Urinary bladder (tissue), 4 donors: ENCODE results near the gene DAB2. TPM values are rescaled to one million over a fixed set of nuclear protein-coding genes. Genes with fewer than 3 reads are reported as not detected.
"Not testable (repeated sequence)": the region's sequence is repeated elsewhere in the genome, so short reads cannot be mapped to it uniquely, and the experiment has no call there.

Experiments used
- DNase-seq: peaks from one replicate; pipeline ENCODE4 v3.0.0-alpha.2; 2015; ENCODE audit errors: extremely low spot score
- H3K27ac ChIP-seq: one replicate; pipeline ENCODE4 v1.5.1; 2013; ENCODE audit warnings: low read depth, mild to moderate bottlenecking, moderate library complexity
- H3K36me3 ChIP-seq: one replicate; pipeline ENCODE4 v1.6.1; 2013; ENCODE audit warnings: mild to moderate bottlenecking, moderate library complexity; ENCODE audit not compliant: insufficient read depth
- H3K4me1 ChIP-seq: one replicate; pipeline ENCODE4 v1.6.1; 2013; ENCODE audit warnings: mild to moderate bottlenecking, moderate library complexity; ENCODE audit not compliant: insufficient read depth
- H3K4me3 ChIP-seq: one replicate; pipeline ENCODE4 v1.5.1; 2013; ENCODE audit warnings: low read depth, low read length
- WGBS: extraction: QIAGEN DNeasy Blood & Tissue Kit; methylation state at CpG from one replicate; pipeline ENCODE4 v1.1.7; 2013; 5-methylcytosine and 5-hydroxymethylcytosine counted together
- polyA plus RNA-seq: library from polyadenylated mRNA; stranded (reverse); fragments of 200-250 nt; gene quantifications from one replicate; pipeline ENCODE4 v1.2.3, GENCODE V29; 2013
- total RNA-seq: library from RNA; depleted of rRNA; stranded (reverse); fragments of >200 nt; gene quantifications from one replicate; pipeline ENCODE4 v1.2.3, GENCODE V29; 2014
- donor health status: healthy with polysubstance abuse.
- donor health status: healthy.

Gene DAB2
- total and polyA plus RNA-seq, 2 donors = 21.4 to 167 TPM

DNA sequence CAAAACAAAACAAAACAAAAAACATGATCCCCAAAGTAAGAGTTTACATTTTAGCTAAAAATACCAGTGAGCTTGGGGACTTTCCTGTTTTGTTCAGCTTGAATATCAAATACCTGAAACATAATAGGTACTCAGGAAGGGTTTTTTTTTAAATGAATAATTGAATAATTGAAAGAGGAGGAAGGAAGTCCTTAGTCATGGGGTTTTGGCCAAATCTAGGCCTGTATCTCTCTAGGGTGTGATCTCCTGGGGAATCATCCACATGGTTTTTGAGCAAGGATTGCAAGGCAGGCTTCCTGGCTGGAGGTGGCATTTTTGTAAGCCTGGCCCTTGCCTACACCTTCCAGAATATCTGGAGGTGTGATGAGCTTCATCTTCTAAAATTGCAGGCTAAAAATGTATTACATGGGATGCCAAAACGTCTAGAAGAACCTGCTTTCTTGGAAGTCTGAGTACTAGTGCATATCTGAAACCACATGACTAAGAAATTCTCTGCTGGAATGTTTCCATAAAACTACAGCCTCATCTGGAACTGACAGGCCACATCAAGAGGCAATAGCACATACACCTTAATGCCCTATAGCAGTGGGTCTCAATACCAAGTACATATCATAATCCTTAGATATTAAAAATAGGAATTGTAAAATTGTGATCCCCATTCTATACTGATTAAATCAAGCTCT lies 70.9 kb downstream of the DAB2 start:
- 60% methylated on average over 1 of the region's 1 CpG for WGBS
- no peak overlapping the region for H3K27ac ChIP-seq
- DNase-seq = no peak
- no peaks in the 10 kb centered on the region for H3K36me3 ChIP-seq
- H3K4me3 ChIP-seq = no peak overlapping the region
- no peaks in the 10 kb centered on the region for H3K4me1 ChIP-seq

DNA sequence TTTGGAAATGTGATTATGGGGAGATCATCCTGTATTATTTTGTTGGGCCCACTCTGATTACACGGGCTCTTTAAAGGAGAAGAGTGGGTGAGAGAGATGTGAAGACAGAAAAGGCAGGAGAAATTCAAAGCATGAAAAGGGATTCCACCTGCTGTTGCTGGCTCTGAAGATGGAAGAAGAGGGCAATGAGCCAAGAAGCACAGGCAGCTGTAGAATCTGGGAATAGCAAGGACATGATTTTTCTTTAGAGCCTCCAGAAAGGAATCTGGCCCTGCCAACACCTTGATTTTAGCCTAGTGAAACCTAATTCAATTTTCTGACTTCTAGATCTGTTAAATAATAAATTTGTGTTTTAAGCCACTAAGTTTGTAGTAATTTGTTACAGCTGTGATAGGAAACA lies 71.8 kb downstream of the DAB2 start:
- Histone ChIP-seq H3K36me3 (no peaks in the 10 kb centered on the region), H3K4me1 (no peaks in the 10 kb centered on the region), H3K27ac (no peak overlapping the region), H3K4me3 (no peak overlapping the region)
- no peak for DNase-seq
- WGBS = 32% methylated on average over 1 of the region's 1 CpG

DNA sequence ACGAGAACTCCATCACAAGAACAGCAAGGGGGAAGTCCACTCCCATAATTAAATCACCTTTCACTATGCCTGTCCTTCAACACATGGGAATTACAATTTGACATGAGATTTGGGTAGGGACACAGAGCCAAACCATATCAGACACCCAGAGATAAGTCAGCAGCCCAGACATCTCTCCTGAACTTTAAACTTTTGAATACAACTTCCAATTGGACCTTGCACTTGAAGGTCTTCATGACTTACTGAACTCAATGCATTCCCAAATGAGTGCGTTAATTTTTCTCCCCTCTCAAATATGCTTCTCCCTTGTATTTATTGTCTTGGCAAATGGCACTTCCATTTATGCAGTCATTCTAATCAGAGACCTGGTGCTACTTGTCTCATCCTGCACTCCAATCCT lies 72.6 kb downstream of the DAB2 start:
- no peak for DNase-seq
- Histone ChIP-seq H3K36me3 (no peaks in the 10 kb centered on the region), H3K27ac (no peak overlapping the region), H3K4me3 (no peak overlapping the region), H3K4me1 (no peaks in the 10 kb centered on the region)
- 94% methylated on average over 2 of the region's 2 CpGs for WGBS

- Histone ChIP-seq H3K4me1 (no peaks in the 10 kb centered on the region), H3K4me3 (no peak overlapping the region), H3K36me3 (no peaks in the 10 kb centered on the region), H3K27ac (no peak overlapping the region)
- WGBS = 86% methylated on average over 4 of the region's 4 CpGs
- no peak for DNase-seq
These were observed 75.3 kb downstream of the DAB2 start for GRCh38 chr5:39349484-39349883.

DNA sequence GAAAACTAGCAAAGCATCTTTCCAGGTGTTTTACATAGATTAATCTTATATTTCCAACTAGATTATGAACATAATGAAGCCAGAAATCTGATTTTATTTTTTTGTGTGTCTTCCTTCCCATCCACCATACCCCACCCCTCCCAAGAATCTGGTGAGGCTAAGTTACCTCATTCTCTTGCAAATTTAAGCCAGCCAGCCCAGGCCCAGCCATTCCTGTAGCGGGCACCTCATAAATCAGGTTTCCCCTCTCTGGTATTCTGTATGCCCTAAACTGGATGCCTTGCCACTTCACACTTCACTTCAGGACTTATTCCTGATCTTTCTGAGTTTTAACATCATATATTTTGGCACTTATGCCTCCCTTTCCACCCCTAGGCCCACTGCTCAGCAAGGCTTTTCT lies 82.3 kb downstream of the DAB2 start:
- no peak for DNase-seq
- Histone ChIP-seq H3K4me1 (no peaks in the 10 kb centered on the region), H3K27ac (no peak overlapping the region), H3K4me3 (no peak overlapping the region), H3K36me3 (no peaks in the 10 kb centered on the region)
- 96% methylated on average over 1 of the region's 1 CpG for WGBS

DNA sequence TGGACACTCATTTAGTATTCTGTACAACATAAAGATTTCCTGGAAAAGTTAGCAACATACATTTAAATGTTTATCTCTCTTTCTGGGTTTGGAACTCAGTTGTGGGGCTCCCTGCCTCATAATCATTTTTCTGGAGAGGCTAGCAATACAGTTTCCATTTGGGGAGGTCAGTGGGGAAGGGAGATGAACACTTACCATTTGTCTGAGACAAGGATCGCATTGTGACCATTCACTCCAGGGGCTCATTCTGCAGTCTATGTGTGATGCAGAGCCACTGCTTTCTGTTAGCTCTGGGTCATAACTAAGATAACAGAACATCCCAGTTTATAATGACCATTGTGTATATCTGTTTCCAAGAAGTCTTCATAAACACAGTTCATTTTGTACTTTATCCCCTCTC lies 82.9 kb downstream of the DAB2 start:
- no peak for DNase-seq
- 65% methylated on average over 1 of the region's 1 CpG for WGBS

GRCh38 chr5:39340506-39340905 lies 84.3 kb downstream of the DAB2 start:
- H3K4me3 ChIP-seq = no peak overlapping the region
- WGBS = 44% methylated on average over 1 of the region's 1 CpG
- no peaks in the 10 kb centered on the region for H3K4me1 ChIP-seq
- no peaks in the 10 kb centered on the region for H3K36me3 ChIP-seq
- no peak for DNase-seq
- H3K27ac ChIP-seq = no peak overlapping the region

More for the DNA sequence above, 82.9 kb downstream of the DAB2 start:
- Histone ChIP-seq H3K4me1 (no peaks in the 10 kb centered on the region), H3K4me3 (no peak overlapping the region), H3K36me3 (no peaks in the 10 kb centered on the region), H3K27ac (no peak overlapping the region)

GRCh38 chr5:39337252-39337915 lies 87.4 kb downstream of the DAB2 start:
- Histone ChIP-seq H3K4me1 (no peaks in the 10 kb centered on the region), H3K4me3 (no peak overlapping the region), H3K27ac (no peak overlapping the region), H3K36me3 (no peaks in the 10 kb centered on the region)
- WGBS = 84% methylated on average over 1 of the region's 1 CpG
- no peak for DNase-seq

DNA sequence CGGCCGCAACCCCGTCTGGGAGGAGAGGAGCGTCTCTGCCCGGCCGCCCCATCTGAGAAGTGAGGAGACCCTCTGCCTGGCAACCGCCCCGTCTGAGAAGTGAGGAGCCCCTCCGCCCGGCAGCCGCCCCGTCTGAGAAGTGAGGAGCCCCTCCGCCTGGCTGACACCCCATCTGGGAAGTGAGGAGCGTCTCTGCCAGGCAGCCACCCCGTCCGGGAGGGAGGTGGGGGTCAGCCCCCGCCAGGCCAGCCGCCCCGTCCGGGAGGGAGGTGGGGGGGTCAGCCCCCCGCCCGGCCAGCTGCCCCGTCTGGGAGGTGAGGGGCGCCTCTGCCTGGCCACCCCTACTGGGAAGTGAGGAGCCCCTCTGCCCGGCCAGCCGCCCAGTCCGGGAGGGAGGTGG lies 90.5 kb downstream of the DAB2 start:
- WGBS = 92% methylated on average over 27 of the region's 27 CpGs
- H3K27ac ChIP-seq, H3K36me3 ChIP-seq, H3K4me3 ChIP-seq, H3K4me1 ChIP-seq, DNase-seq: not testable (repeated sequence)

GRCh38 chr5:39333104-39333503 lies 91.7 kb downstream of the DAB2 start:
- H3K4me1 ChIP-seq = no peaks in the 10 kb centered on the region
- H3K27ac ChIP-seq = no peak overlapping the region
- no peak overlapping the region for H3K4me3 ChIP-seq
- WGBS = 97% methylated on average over 1 of the region's 1 CpG
- H3K36me3 ChIP-seq = no peaks in the 10 kb centered on the region
- DNase-seq = no peak

DNA sequence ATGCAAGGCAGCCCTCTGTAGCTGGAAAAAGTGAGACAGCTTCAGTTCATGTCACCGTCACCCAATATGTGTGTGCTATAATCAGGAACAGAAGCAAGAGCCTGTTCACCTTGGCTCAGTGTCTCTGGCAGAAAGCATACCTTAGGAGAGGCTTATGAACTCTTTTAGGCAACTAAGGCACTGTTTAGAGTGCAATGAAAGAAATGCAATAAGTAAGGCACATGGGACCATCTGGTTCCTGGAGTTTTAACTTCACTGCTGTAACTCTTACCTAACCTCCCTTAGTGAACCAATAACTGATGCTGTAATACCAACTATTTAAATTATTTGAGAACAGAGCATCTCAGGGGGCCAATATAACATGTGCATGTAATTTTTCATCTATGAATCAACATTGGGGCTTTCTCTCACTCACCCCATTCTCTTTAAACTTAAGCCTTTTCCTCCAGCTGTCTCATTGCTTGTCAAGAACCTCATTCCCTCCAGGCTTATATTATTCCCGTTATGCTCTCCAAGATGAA lies 92.9 kb downstream of the DAB2 start:
- Histone ChIP-seq H3K4me1 (no peaks in the 10 kb centered on the region), H3K27ac (no peak overlapping the region), H3K36me3 (no peaks in the 10 kb centered on the region), H3K4me3 (no peak overlapping the region)
- peak; percentile 43 for DNase-seq
- 62% methylated on average over 2 of the region's 2 CpGs for WGBS

DNA sequence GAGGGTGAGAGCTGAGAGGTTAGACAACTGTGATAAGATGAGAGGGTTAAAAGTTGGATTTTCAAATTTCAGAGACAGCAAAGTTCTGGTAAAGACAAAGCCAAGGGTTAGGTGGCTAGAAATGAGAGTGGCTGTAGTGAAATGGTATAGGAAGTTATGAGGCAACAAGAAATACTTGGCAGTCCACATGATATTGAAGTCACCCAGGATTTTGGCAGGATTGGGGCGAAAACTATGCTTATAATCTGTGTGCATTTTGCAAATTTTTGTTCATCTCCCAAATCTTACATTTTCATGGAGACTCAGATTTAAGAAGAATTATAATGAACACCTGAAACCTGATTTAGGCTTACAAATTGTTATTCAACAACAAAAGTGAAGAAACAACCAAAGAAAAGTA lies 96.0 kb downstream of the DAB2 start:
- 91% methylated on average over 1 of the region's 1 CpG for WGBS
- no peak overlapping the region for H3K27ac ChIP-seq
- H3K4me3 ChIP-seq = no peak overlapping the region
- no peaks in the 10 kb centered on the region for H3K4me1 ChIP-seq
- no peaks in the 10 kb centered on the region for H3K36me3 ChIP-seq
- DNase-seq = no peak

GRCh38 chr5:39323542-39323941 lies 101.2 kb downstream of the DAB2 start:
- Histone ChIP-seq H3K4me3 (no peak overlapping the region), H3K36me3 (no peaks in the 10 kb centered on the region), H3K4me1 (no peaks in the 10 kb centered on the region), H3K27ac (no peak overlapping the region)
- 83% methylated on average over 3 of the region's 3 CpGs for WGBS
- DNase-seq = no peak
